H1 (cell line): Measurements from ENCODE around the gene ID2. TPM values are rescaled to one million over a fixed set of nuclear protein-coding genes. Genes with fewer than 3 reads are reported as not detected.

ENCODE experiments used
- NRF1 ChIP-seq: IDR thresholded peaks from 2 replicates; pipeline ENCODE4 v1.6.1; 2011; ENCODE audit warnings: mild to moderate bottlenecking, low read depth, low read length, improper control_type of control experiment
- RAD21 ChIP-seq, 2 experiments: IDR thresholded peaks in 1 of 2; conservative IDR thresholded peaks in 1 of 2; 2 replicates each; pipeline ENCODE4 v1.6.1; 2011; ENCODE audit warnings: low read depth in 2 of 2, low read length in 2 of 2, improper control_type of control experiment in 1 of 2, inconsistent platforms in 1 of 2, mild to moderate bottlenecking in 1 of 2, moderate library complexity in 1 of 2
- SIN3A ChIP-seq, 2 experiments: IDR thresholded peaks in 1 of 2; conservative IDR thresholded peaks in 1 of 2; 2 replicates each; pipeline ENCODE4 v1.6.1; 2011 to 2012; ENCODE audit warnings: low read length in 2 of 2, improper control_type of control experiment in 1 of 2, low read depth in 1 of 2, mild to moderate bottlenecking in 1 of 2
- TBP ChIP-seq: IDR thresholded peaks from 2 replicates; pipeline ENCODE4 v1.6.1; 2011; ENCODE audit warnings: low read depth, low read length, improper control_type of control experiment
- polyA plus RNA-seq, 7 experiments: library from polyadenylated mRNA; depleted of rRNA in 3 of 7; stranded (reverse) in 5 of 7; unstranded in 2 of 7; fragments of >200 nt in 5 of 7; fragments of 200-250 nt in 2 of 7; gene quantifications; 1 replicate in 5 of 7; 2 replicates in 1 of 7; 4 replicates in 1 of 7; pipeline versions ENCODE4 v1.2.1 to v1.2.3, GENCODE V29; 2011 to 2013; ENCODE audit warnings: missing spikeins in 2 of 7, mixed read lengths in 2 of 7
- total RNA-seq: library from RNA; stranded (reverse); fragmentation: NEBNext Ultra II Directional; extraction: Animal tissue kit (Norgen Biotek cat#: 25700); gene quantifications from 2 replicates; pipeline ENCODE4 v1.2.1, GENCODE V29; 2021
- TF ChIP-seq, protein P1 (sequence below), 3 experiments: IDR thresholded peaks; 1 replicate in 2 of 3; 2 replicates in 1 of 3; pipeline versions ENCODE4 v1.5.1 to v1.6.1; 2011; ENCODE audit warnings: low read length in 3 of 3, mild to moderate bottlenecking in 3 of 3, inconsistent platforms in 2 of 3, low read depth in 1 of 3, moderate library complexity in 1 of 3; ENCODE audit not compliant: insufficient read depth in 1 of 3; ENCODE audit errors: control extremely low read depth in 1 of 3

ID2 gene
- total and polyA plus RNA-seq, 2 of the 8 experiments (the other 6 are each of a cell fraction or from before 2014, with no cell fraction given) = 36.7 to 214 TPM

DNA sequence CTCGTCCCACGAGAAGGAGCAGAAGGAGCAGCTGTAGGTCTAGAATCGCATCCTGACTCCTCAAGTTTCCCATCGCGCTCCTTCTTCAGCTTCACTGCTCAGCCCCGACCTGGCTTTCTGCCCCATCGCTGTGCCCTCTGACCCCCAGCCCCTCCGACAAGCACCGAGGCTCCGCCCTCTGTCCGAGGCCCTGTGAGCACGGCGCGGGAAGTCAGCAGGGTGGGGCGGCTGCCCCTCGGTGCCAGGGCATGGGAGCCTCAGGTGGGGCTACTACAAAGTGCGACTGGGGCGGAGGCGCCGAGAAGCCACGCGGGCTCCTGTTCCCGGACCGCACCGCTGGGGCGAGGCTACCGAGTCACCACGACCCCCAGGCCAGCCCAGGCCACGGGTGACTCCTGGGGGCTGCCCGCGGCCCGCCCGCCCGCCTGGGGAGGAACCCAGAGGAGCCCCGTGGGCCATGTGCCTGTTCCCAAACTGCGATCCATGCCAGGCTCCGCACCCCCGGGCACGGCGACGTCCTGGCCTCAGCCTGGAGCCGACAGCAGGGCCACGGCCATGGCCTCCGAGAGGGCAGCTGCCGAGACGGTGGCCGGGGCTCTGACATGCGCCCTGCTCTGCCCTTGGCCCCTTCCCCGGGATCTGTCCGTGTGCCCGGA, 36.6 kb upstream of the ID2 start (continued):
- TF ChIP-seq, protein P1, sequence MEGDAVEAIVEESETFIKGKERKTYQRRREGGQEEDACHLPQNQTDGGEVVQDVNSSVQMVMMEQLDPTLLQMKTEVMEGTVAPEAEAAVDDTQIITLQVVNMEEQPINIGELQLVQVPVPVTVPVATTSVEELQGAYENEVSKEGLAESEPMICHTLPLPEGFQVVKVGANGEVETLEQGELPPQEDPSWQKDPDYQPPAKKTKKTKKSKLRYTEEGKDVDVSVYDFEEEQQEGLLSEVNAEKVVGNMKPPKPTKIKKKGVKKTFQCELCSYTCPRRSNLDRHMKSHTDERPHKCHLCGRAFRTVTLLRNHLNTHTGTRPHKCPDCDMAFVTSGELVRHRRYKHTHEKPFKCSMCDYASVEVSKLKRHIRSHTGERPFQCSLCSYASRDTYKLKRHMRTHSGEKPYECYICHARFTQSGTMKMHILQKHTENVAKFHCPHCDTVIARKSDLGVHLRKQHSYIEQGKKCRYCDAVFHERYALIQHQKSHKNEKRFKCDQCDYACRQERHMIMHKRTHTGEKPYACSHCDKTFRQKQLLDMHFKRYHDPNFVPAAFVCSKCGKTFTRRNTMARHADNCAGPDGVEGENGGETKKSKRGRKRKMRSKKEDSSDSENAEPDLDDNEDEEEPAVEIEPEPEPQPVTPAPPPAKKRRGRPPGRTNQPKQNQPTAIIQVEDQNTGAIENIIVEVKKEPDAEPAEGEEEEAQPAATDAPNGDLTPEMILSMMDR (IDR thresholded peaks at IDR 0.05; ENCODE audit: control extremely low read depth in 1 of 3, insufficient read depth in 1 of 3, low read depth in 1 of 3, low read length in 3 of 3) = no peak
- TF ChIP-seq RAD21 (IDR thresholded peaks at IDR 0.05 in 1 of 2, conservative IDR thresholded peaks at IDR 0.05 in 1 of 2; ENCODE audit: low read depth in 2 of 2, low read length in 2 of 2) = no peak
- no peak for TF ChIP-seq SIN3A (conservative IDR thresholded peaks at IDR 0.05 in 1 of 2, IDR thresholded peaks at IDR 0.05 in 1 of 2; ENCODE audit: low read depth in 1 of 2, low read length in 2 of 2)
- no peak for TF ChIP-seq NRF1
- no peak for TF ChIP-seq TBP
